Right forelimb (tissue), 1 donor: Measurements from ENCODE around the gene AGAP5.
A peak's percentile ranks its signal among the peaks of the same experiment; 100 is the strongest.

Experiments used
- DNase-seq: peaks from one replicate; pipeline ENCODE4 v3.0.0-alpha.2; 2018

AGAP5 gene

GRCh38 chr10:73625004-73625883, 72.7 kb downstream of the AGAP5 start:
- peak; percentile 54 for DNase-seq
